SK-N-SH (cell line): ENCODE data around the gene SLC52A3. TPM values are rescaled to one million over a fixed set of nuclear protein-coding genes. Genes with fewer than 3 reads are reported as not detected.

Experiments
- CTCF ChIA-PET: fragments of 300-600, 350-600 bp; formaldehyde crosslinking; extraction: SDS; loops from one replicate; lab custom pipeline; 2021; lab: Yijun Ruan, JAX
- POLR2A ChIA-PET: fragments of 350-600 bp; sonication (Branson Sonifier 250); formaldehyde crosslinking; extraction: SDS; loops from one replicate; lab custom pipeline; 2020; ENCODE audit warnings: antibody characterized with exemption, inconsistent platforms; lab: Yijun Ruan, JAX
- DNase-seq: peaks from one replicate; pipeline ENCODE4 v3.0.0; 2012
- H2AFZ ChIP-seq: fragments of 200-600 bp; sonication (generic); 2 replicates; pipeline ENCODE4 v1.8.1; 2016; ENCODE audit warnings: antibody characterized with exemption, mild to moderate bottlenecking, low read depth
- H3F3A ChIP-seq: fragments of 200-600 bp; sonication (generic); replicated peaks from 2 replicates; pipeline ENCODE3; 2016; ENCODE audit warnings: antibody characterized with exemption, mild to moderate bottlenecking; ENCODE audit not compliant: insufficient read depth
- H3K27ac ChIP-seq, 2 experiments: fragments of 200-500 bp in 1 of 2; fragments of 200-600 bp in 1 of 2; sonication (Bioruptor generic) in 1 of 2; sonication (generic), shearing (Covaris generic) in 1 of 2; 2 replicates each; pipeline versions ENCODE4 v1.5.1 to v1.6.1; 2014 to 2016; ENCODE audit warnings: low read depth in 2 of 2, inconsistent platforms in 1 of 2, low read length in 1 of 2, mild to moderate bottlenecking in 1 of 2, mixed read lengths in 1 of 2
- H3K27me3 ChIP-seq: fragments of 200-600 bp; sonication (generic), shearing (Covaris generic); 2 replicates; pipeline ENCODE4 v1.6.1; 2016; ENCODE audit warnings: mixed run types; ENCODE audit not compliant: insufficient read depth
- H3K36me3 ChIP-seq, 2 experiments: fragments of 200-500 bp in 1 of 2; fragments of 200-600 bp in 1 of 2; sonication (Bioruptor generic) in 1 of 2; sonication (generic) in 1 of 2; replicated peaks in 1 of 2; 2 replicates each; pipeline versions ENCODE3 to v1.5.1; 2014 to 2016; ENCODE audit warnings: low read length in 1 of 2, mild to moderate bottlenecking in 1 of 2; ENCODE audit not compliant: insufficient read depth in 2 of 2, control insufficient read depth in 1 of 2
- H3K4me1 ChIP-seq, 2 experiments: fragments of 200-500 bp in 1 of 2; fragments of 200-600 bp in 1 of 2; sonication (Bioruptor generic) in 1 of 2; sonication (generic), shearing (Covaris generic) in 1 of 2; 2 replicates each; pipeline versions ENCODE4 v1.5.1 to v1.6.1; 2014 to 2016; ENCODE audit warnings: low read depth in 1 of 2, low read length in 1 of 2, mixed run types in 1 of 2; ENCODE audit not compliant: insufficient read depth in 2 of 2, control insufficient read depth in 1 of 2
- H3K4me2 ChIP-seq: fragments of 200-600 bp; sonication (generic), shearing (Covaris generic); 2 replicates; pipeline ENCODE4 v1.6.1; 2017; ENCODE audit warnings: mixed run types
- H3K4me3 ChIP-seq, 2 experiments: fragments of 200-500 bp in 1 of 2; fragments of 200-600 bp in 1 of 2; sonication (Bioruptor generic) in 1 of 2; sonication (generic), shearing (Covaris generic) in 1 of 2; 2 replicates each; pipeline versions ENCODE4 v1.5.1 to v1.8.1; 2014 to 2016; ENCODE audit warnings: low read depth in 2 of 2, inconsistent platforms in 1 of 2, low read length in 1 of 2, mild to moderate bottlenecking in 1 of 2, mixed read lengths in 1 of 2, moderate library complexity in 1 of 2
- H3K79me2 ChIP-seq: fragments of 200-600 bp; sonication (generic); 2 replicates; pipeline ENCODE4 v1.8.1; 2017; ENCODE audit warnings: mild to moderate bottlenecking; ENCODE audit not compliant: insufficient read depth
- H3K9ac ChIP-seq: fragments of 200-600 bp; sonication (generic); 2 replicates; pipeline ENCODE4 v1.6.1; 2017; ENCODE audit warnings: mixed run types
- H3K9me2 ChIP-seq: fragments of 200-600 bp; sonication (generic); 2 replicates; pipeline ENCODE4 v1.6.1; 2017; ENCODE audit warnings: mixed run types
- H3K9me3 ChIP-seq: fragments of 200-600 bp; sonication (generic); 2 replicates; pipeline ENCODE4 v1.6.1; 2017; ENCODE audit warnings: mixed run types, mild to moderate bottlenecking, moderate library complexity
- H4K20me1 ChIP-seq: fragments of 200-600 bp; sonication (generic); 2 replicates; pipeline ENCODE4 v1.6.1; 2017; ENCODE audit warnings: mild to moderate bottlenecking, mixed run types; ENCODE audit not compliant: insufficient read depth
- CHD2 ChIP-seq: fragments of 150-350 bp; IDR thresholded peaks from 2 replicates; pipeline ENCODE4 v1.6.1; 2018; ENCODE audit warnings: low read length; ENCODE audit not compliant: partially characterized antibody
- CTCF ChIP-seq: fragments of 200-600 bp; sonication (generic); IDR thresholded peaks from 2 replicates; pipeline ENCODE4 v1.6.1; 2017; ENCODE audit warnings: antibody characterized with exemption, mild to moderate bottlenecking, moderate library complexity
- ELF1 ChIP-seq: IDR thresholded peaks from 2 replicates; pipeline ENCODE4 v1.4.0; 2012
- EP300 ChIP-seq, 2 experiments: IDR thresholded peaks; 2 replicates each; pipeline versions ENCODE4 v1.4.0 to v1.6.1; 2012; ENCODE audit warnings: borderline replicate concordance in 1 of 2, low read depth in 1 of 2, low read length in 1 of 2
- EZH2phosphoT487 ChIP-seq: fragments of 200-600 bp; sonication (generic); IDR thresholded peaks from 2 replicates; pipeline ENCODE4 v1.6.1; 2017; ENCODE audit warnings: low read depth, mixed run types, mild to moderate bottlenecking, antibody characterized with exemption, moderate library complexity, borderline replicate concordance
- FOSL2 ChIP-seq: IDR thresholded peaks from 2 replicates; pipeline ENCODE4 v1.4.0; 2012; ENCODE audit warnings: low read depth, mild to moderate bottlenecking, moderate library complexity, borderline replicate concordance
- FOXM1 ChIP-seq: IDR thresholded peaks from 2 replicates; pipeline ENCODE4 v1.4.0; 2012; ENCODE audit warnings: low read depth, mild to moderate bottlenecking
- GABPA ChIP-seq: IDR thresholded peaks from 2 replicates; pipeline ENCODE4 v1.4.0; 2012; ENCODE audit warnings: low read depth, mild to moderate bottlenecking
- JUND ChIP-seq: IDR thresholded peaks from 2 replicates; pipeline ENCODE4 v1.4.0; 2012
- MAX ChIP-seq: IDR thresholded peaks from 2 replicates; pipeline ENCODE4 v1.4.0; 2012; ENCODE audit warnings: low read depth
- POLR2AphosphoS5 ChIP-seq: IDR thresholded peaks from 2 replicates; pipeline ENCODE4 v1.6.1; 2012; ENCODE audit warnings: low read depth, low read length
- RAD21 ChIP-seq: IDR thresholded peaks from 2 replicates; pipeline ENCODE4 v1.6.1; 2012; ENCODE audit warnings: mild to moderate bottlenecking, low read length
- RXRA ChIP-seq: IDR thresholded peaks from 2 replicates; pipeline ENCODE4 v1.4.0; 2012; ENCODE audit warnings: low read depth, mild to moderate bottlenecking, borderline replicate concordance
- SMC3 ChIP-seq: IDR thresholded peaks from 2 replicates; pipeline ENCODE4 v1.6.1; 2012; ENCODE audit warnings: low read depth, low read length, improper control_type of control experiment
- TCF12 ChIP-seq: IDR thresholded peaks from 2 replicates; pipeline ENCODE4 v1.4.0; 2012
- TEAD4 ChIP-seq: IDR thresholded peaks from 2 replicates; pipeline ENCODE4 v1.4.0; 2012; ENCODE audit warnings: mild to moderate bottlenecking, borderline replicate concordance; ENCODE audit not compliant: insufficient read depth
- USF2 ChIP-seq: fragments of 150-350 bp; IDR thresholded peaks from 2 replicates; pipeline ENCODE4 v1.6.1; 2017; ENCODE audit warnings: antibody characterized with exemption, low read length, low read depth, borderline replicate concordance
- WGBS: methylation state at CpG from one replicate; pipeline ENCODE4 v1.1.6; 2017; ENCODE audit warnings: low lambda C conversion rate; 5-methylcytosine and 5-hydroxymethylcytosine counted together
- polyA plus RNA-seq, 3 experiments: library from polyadenylated mRNA; depleted of rRNA; stranded (reverse); fragments of >200 nt; gene quantifications; 2 replicates each; pipeline ENCODE4 v1.2.3, GENCODE V29; 2012

SLC52A3 gene
- polyA plus RNA-seq, 1 of the 3 experiments (the other 2 are of a cell fraction) = not detected

GRCh38 chr20:731891-732560 is 36.3 kb downstream of the SLC52A3 start:
- H4K20me1 ChIP-seq = no peaks in the 10 kb centered on the region
- WGBS = 58% methylated on average over 8 of the region's 8 CpGs
- no peaks in the 10 kb centered on the region for H3K9me2 ChIP-seq
- no peak overlapping the region for H3K4me2 ChIP-seq
- peaks cover 11% of the 10 kb centered on the region; the same call in 1 of the 2 replicates for H3K27me3 ChIP-seq
- H3F3A ChIP-seq = no peaks in the 10 kb centered on the region
- no peaks in the 10 kb centered on the region for H3K79me2 ChIP-seq
- no peak overlapping the region for H2AFZ ChIP-seq
- H3K9me3 ChIP-seq = no peaks in the 10 kb centered on the region
- TF ChIP-seq RAD21 = no peak
- TF ChIP-seq CHD2 = no peak
- no peak for TF ChIP-seq EP300 (IDR thresholded peaks at IDR 0.05; ENCODE audit: borderline replicate concordance in 1 of 2, low read depth in 1 of 2, low read length in 1 of 2)
- no peak for TF ChIP-seq POLR2AphosphoS5
- no peak for TF ChIP-seq ELF1
- no peak for TF ChIP-seq FOSL2
- no peak for TF ChIP-seq RXRA
- no peak for TF ChIP-seq FOXM1
- TF ChIP-seq USF2 = no peak
- TF ChIP-seq MAX = no peak
- no peak for TF ChIP-seq EZH2phosphoT487
- TF ChIP-seq TEAD4 = no peak
- no peak for TF ChIP-seq TCF12
- no peak for TF ChIP-seq CTCF
- TF ChIP-seq SMC3 = no peak
- TF ChIP-seq GABPA = no peak
- no peak for TF ChIP-seq JUND
- H3K9ac ChIP-seq = no peak overlapping the region
- no peak overlapping the region for H3K27ac ChIP-seq
- H3K36me3 ChIP-seq = no peaks in the 10 kb centered on the region
- DNase-seq = no peak
- CTCF ChIA-PET = interaction anchor here (0.9 to 4.0 kb wide), 13 partner anchors 8 to 377 kb away, joined by 3 to 17 read pairs (median 4); partner anchors contain the start of gene SCRT2
- POLR2A ChIA-PET = no interaction called here
- no peak overlapping the region for H3K4me3 ChIP-seq
- no peaks in the 10 kb centered on the region; a peak in 1 of 4 replicates for H3K4me1 ChIP-seq
